Thyroid gland (tissue), 4 donors: ENCODE measurements around the gene LCN10. TPM values are rescaled to one million over a fixed set of nuclear protein-coding genes. Genes with fewer than 3 reads are reported as not detected.

Experiments used
- DNase-seq, 2 donors: peaks; one replicate each; pipeline ENCODE4 v3.0.0-alpha.2; 2019
- H3K27ac ChIP-seq, 3 donors: fragments of 200-600 bp; sonication (generic); 1 replicate in 2 of 3; 2 replicates in 1 of 3; pipeline ENCODE4 v1.5.1; 2016 to 2019; ENCODE audit warnings: mild to moderate bottlenecking in 1 of 3, moderate library complexity in 1 of 3
- H3K27me3 ChIP-seq: fragments of 200-600 bp; sonication (generic); one replicate; pipeline ENCODE4 v1.5.1; 2019
- H3K36me3 ChIP-seq, 2 donors: fragments of 200-600 bp; sonication (generic); one replicate each; pipeline ENCODE4 v1.5.1; 2016 to 2019
- H3K4me1 ChIP-seq, 2 donors: fragments of 200-600 bp; sonication (generic); one replicate each; pipeline ENCODE4 v1.5.1; 2017 to 2019
- H3K4me3 ChIP-seq, 3 donors: fragments of 200-600 bp; sonication (generic); replicated peaks in 1 of 3; 1 replicate in 2 of 3; 2 replicates in 1 of 3; pipeline ENCODE4 v1.5.1; 2016; ENCODE audit warnings: mild to moderate bottlenecking in 1 of 3
- H3K9me3 ChIP-seq: fragments of 200-600 bp; sonication (generic); one replicate; pipeline ENCODE4 v1.5.1; 2017
- CTCF ChIP-seq, 6 experiments: fragments of 200-600 bp in 3 of 6; fragments of 450-650 bp in 3 of 6; sonication (generic) in 3 of 6; IDR thresholded peaks; one replicate each; pipeline ENCODE4 v1.5.1; 2016 to 2019; ENCODE audit warnings: antibody characterized with exemption in 6 of 6, mild to moderate bottlenecking in 2 of 6, inconsistent platforms in 1 of 6, moderate library complexity in 1 of 6
- POLR2A ChIP-seq, 2 donors: fragments of 450-650 bp; IDR thresholded peaks; one replicate each; pipeline ENCODE4 v1.6.1; 2017; ENCODE audit warnings: antibody characterized with exemption in 2 of 2, mild to moderate bottlenecking in 2 of 2, moderate library complexity in 1 of 2
- WGBS, 2 donors: methylation state at CpG; one replicate each; pipeline ENCODE4 v1.1.5; 2017; 5-methylcytosine and 5-hydroxymethylcytosine counted together
- intact Hi-C: fragments of 100-400 bp; cut with DNase I; formaldehyde crosslinking; loops from one replicate; pipeline ENCODE4 v1.15.1; 2023
- total RNA-seq, 4 donors: library from RNA; depleted of rRNA; stranded (reverse); fragments of >200 nt; gene quantifications; one replicate each; pipeline ENCODE4 v1.2.3, GENCODE V29; 2016

Gene LCN10
- total RNA-seq, 4 donors from 2014 or later = 5.8 to 10.1 (median 7.1) TPM

- DNase-seq = no peak
- no peak overlapping the region for H3K27ac ChIP-seq
- 72 to 79% methylated on average over 23 of the region's 23 CpGs for WGBS, 2 donors
- TF ChIP-seq POLR2A (IDR thresholded peaks at IDR 0.05) (no peak), CTCF (IDR thresholded peaks at IDR 0.05) (no peak)
- no peaks in the 10 kb centered on the region for H3K36me3 ChIP-seq
- H3K9me3 ChIP-seq = no peaks in the 10 kb centered on the region
- intact Hi-C loops = no loop called here
- no peaks in the 10 kb centered on the region for H3K27me3 ChIP-seq
- H3K4me3 ChIP-seq = no peak overlapping the region
- H3K4me1 ChIP-seq = peaks cover 32 to 59% of the 10 kb centered on the region in 2 donors
Measured at GRCh38 chr9:136697146-136697820, 45.5 kb downstream of the LCN10 start.

- no peaks in the 10 kb centered on the region for H3K27me3 ChIP-seq
- intact Hi-C loops = no loop called here
- H3K4me1 ChIP-seq = peaks cover 32 to 67% of the 10 kb centered on the region in 2 donors
- no peak for DNase-seq
- H3K4me3 ChIP-seq = no peak overlapping the region
- H3K36me3 ChIP-seq = no peaks in the 10 kb centered on the region
- H3K27ac ChIP-seq = peak overlapping the region in 1 of 3 donors; percentile 75
- no peaks in the 10 kb centered on the region for H3K9me3 ChIP-seq
- 78 to 100% methylated on average over 2 to 9 of the region's 9 CpGs for WGBS, 2 donors
- TF ChIP-seq CTCF (IDR thresholded peaks at IDR 0.05) (no peak), POLR2A (IDR thresholded peaks at IDR 0.05) (no peak)
Measured at GRCh38 chr9:136696502-136696901, 46.2 kb downstream of the LCN10 start.

DNA sequence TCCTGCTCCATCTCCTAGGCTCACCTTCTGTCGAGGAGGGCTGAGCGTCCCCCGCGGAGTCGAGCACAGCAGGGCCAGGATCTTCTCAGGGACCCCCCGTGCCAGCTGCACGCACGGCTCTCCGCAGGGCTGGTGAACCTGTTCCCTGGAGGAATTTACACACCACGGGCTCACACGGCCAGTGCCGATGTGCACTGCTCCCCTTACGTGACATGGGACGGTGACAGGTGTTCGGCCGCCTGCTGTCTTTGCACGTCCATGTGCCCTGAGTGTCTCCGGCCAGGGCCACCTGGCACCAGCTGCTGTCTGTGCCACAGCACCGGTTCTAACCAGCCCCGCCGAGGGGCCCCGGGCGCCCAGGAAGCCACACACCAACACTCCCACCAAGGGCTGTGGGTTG, 46.8 kb downstream of the LCN10 start:
- peaks cover 36 to 68% of the 10 kb centered on the region in 2 donors for H3K4me1 ChIP-seq
- no peaks in the 10 kb centered on the region for H3K27me3 ChIP-seq
- H3K27ac ChIP-seq = peak overlapping the region; percentile 65 to 75 (median 70)
- WGBS, 2 donors = 75 to 80% methylated on average over 2 to 15 of the region's 23 CpGs
- H3K36me3 ChIP-seq = no peaks in the 10 kb centered on the region
- intact Hi-C loops = no loop called here
- TF ChIP-seq CTCF (IDR thresholded peaks at IDR 0.05) (no peak), POLR2A (IDR thresholded peaks at IDR 0.05) (no peak)
- H3K4me3 ChIP-seq = no peak overlapping the region
- H3K9me3 ChIP-seq = no peaks in the 10 kb centered on the region
- DNase-seq = peak in 1 of 2 donors; percentile 62

- no peaks in the 10 kb centered on the region for H3K36me3 ChIP-seq
- 23 to 54% methylated on average over 7 to 8 of the region's 10 CpGs for WGBS, 2 donors
- H3K4me3 ChIP-seq = no peak overlapping the region
- no peaks in the 10 kb centered on the region for H3K27me3 ChIP-seq
- H3K9me3 ChIP-seq = no peaks in the 10 kb centered on the region
- TF ChIP-seq POLR2A (IDR thresholded peaks at IDR 0.05) = peak in 1 of 2 donors; percentile 52
- no peak for TF ChIP-seq CTCF (IDR thresholded peaks at IDR 0.05)
- peak overlapping the region; percentile 65 to 75 (median 70) for H3K27ac ChIP-seq
- peak; percentile 97 for DNase-seq
- H3K4me1 ChIP-seq = peaks cover 40 to 70% of the 10 kb centered on the region in 2 donors
- intact Hi-C loops = no loop called here
Measured at GRCh38 chr9:136695435-136695895, 47.3 kb downstream of the LCN10 start.

DNA sequence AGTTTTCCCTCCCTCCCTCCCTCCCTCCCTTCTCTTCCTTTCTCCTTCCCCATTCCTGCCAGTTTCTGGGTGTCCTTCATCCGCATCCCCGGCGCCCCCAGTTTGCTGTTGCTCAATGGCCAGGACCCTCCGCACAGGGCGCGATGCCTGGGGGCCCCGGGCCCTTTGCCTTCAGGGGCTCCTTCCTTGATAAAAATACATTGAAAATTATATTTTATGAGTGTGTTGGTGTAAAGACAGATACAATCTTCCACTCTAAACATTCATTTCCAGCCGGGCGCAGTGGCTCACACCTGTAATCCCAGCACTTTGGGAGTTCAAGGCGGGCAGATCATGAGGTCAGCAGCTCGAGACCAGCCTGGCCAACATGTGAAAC, 47.9 kb downstream of the LCN10 start:
- 75 to 84% methylated on average over 11 of the region's 11 CpGs for WGBS, 2 donors
- no peak for DNase-seq

More for the DNA sequence above, 47.9 kb downstream of the LCN10 start:
- H3K9me3 ChIP-seq = no peaks in the 10 kb centered on the region
- H3K4me3 ChIP-seq = no peak overlapping the region
- H3K4me1 ChIP-seq = peaks cover 47 to 76% of the 10 kb centered on the region in 2 donors
- intact Hi-C loops = no loop called here
- TF ChIP-seq CTCF (IDR thresholded peaks at IDR 0.05) (no peak), POLR2A (IDR thresholded peaks at IDR 0.05) (no peak)
- H3K27ac ChIP-seq = peak overlapping the region; percentile 69 to 75 (median 75)
- H3K36me3 ChIP-seq = no peaks in the 10 kb centered on the region
- no peaks in the 10 kb centered on the region for H3K27me3 ChIP-seq
